K562 (cell line): ENCODE data around the gene PLA2G15. TPM values are rescaled to one million over a fixed set of nuclear protein-coding genes. Genes with fewer than 3 reads are reported as not detected.

Experiments used
- CC2D1A ChIP-seq: fragments of 450-650 bp; IDR thresholded peaks from 2 replicates; pipeline ENCODE4 v1.6.1; 2017; ENCODE audit warnings: mild to moderate bottlenecking
- CREB3 ChIP-seq: fragments of 450-650 bp; conservative IDR thresholded peaks from 2 replicates; pipeline ENCODE4 v1.6.1; 2016; ENCODE audit warnings: missing genetic modification characterization, low read depth, mild to moderate bottlenecking, missing compliant biosample characterization, moderate library complexity
- DEAF1 ChIP-seq: fragments of 450-650 bp; formaldehyde crosslinking; IDR thresholded peaks from 2 replicates; pipeline ENCODE4 v1.4.0; 2020; ENCODE audit warnings: mild to moderate bottlenecking, moderate library complexity
- E4F1 ChIP-seq: fragments of 250-450 bp; sonication (Bioruptor Pico); IDR thresholded peaks from 2 replicates; pipeline ENCODE4 v1.5.0; 2021; ENCODE audit warnings: mild to moderate bottlenecking, borderline replicate concordance
- HEY1 ChIP-seq: fragments of 250-450 bp; sonication (Bioruptor Pico); IDR thresholded peaks from 2 replicates; pipeline ENCODE4 v1.5.0; 2020; ENCODE audit warnings: mild to moderate bottlenecking, moderate library complexity, borderline replicate concordance
- HMGXB4 ChIP-seq: sonication (generic); formaldehyde crosslinking; IDR thresholded peaks from 2 replicates; pipeline ENCODE4 v1.8.1; 2023; ENCODE audit warnings: mild to moderate bottlenecking, missing genetic modification reagents
- NFYB ChIP-seq: IDR thresholded peaks from 2 replicates; pipeline ENCODE4 v1.6.1; 2011; ENCODE audit warnings: mild to moderate bottlenecking, moderate library complexity; ENCODE audit not compliant: insufficient read length; ENCODE audit errors: extremely low read depth
- NR2C1 ChIP-seq, 2 experiments: fragments of 450-650 bp; IDR thresholded peaks; 2 replicates each; pipeline ENCODE4 v1.6.1; 2017; ENCODE audit warnings: mild to moderate bottlenecking in 2 of 2, antibody characterized with exemption in 1 of 2, inconsistent platforms in 1 of 2, missing compliant biosample characterization in 1 of 2, missing genetic modification characterization in 1 of 2
- NR4A1 ChIP-seq, 2 experiments: fragments of 250-450 bp in 1 of 2; fragments of 450-650 bp in 1 of 2; sonication (Bioruptor Pico) in 1 of 2; IDR thresholded peaks; 2 replicates each; pipeline versions ENCODE4 v1.4.0 to v1.6.1; 2016 to 2020; ENCODE audit warnings: mild to moderate bottlenecking in 2 of 2, missing compliant biosample characterization in 1 of 2, missing genetic modification characterization in 1 of 2, moderate library complexity in 1 of 2
- POLR2G ChIP-seq: fragments of 200-400 bp; formaldehyde crosslinking; IDR thresholded peaks from 2 replicates; pipeline ENCODE4 v1.6.1; 2017; ENCODE audit warnings: low read depth, mild to moderate bottlenecking, antibody characterized with exemption, low read length, moderate library complexity
- SLC30A9 ChIP-seq: fragments of 250-450 bp; sonication (Bioruptor Pico); IDR thresholded peaks from 2 replicates; pipeline ENCODE4 v1.8.0; 2022; ENCODE audit warnings: mild to moderate bottlenecking, moderate library complexity
- SP2 ChIP-seq: IDR thresholded peaks from 2 replicates; pipeline ENCODE4 v1.6.1; 2011; ENCODE audit warnings: mild to moderate bottlenecking, low read depth, low read length, moderate library complexity; ENCODE audit not compliant: poor library complexity, severe bottlenecking; ENCODE audit errors: extremely low read depth
- SREBF2 ChIP-seq: sonication (generic); formaldehyde crosslinking; IDR thresholded peaks from 2 replicates; pipeline ENCODE4 v1.4.0; 2020; ENCODE audit warnings: mild to moderate bottlenecking, missing genetic modification reagents
- SRSF3 ChIP-seq: fragments of 200-400 bp; formaldehyde crosslinking; IDR thresholded peaks from 2 replicates; pipeline ENCODE4 v1.6.1; 2016; ENCODE audit warnings: mild to moderate bottlenecking, low read length, moderate library complexity; ENCODE audit not compliant: insufficient read depth
- ZNF347 ChIP-seq: fragments of 450-650 bp; formaldehyde crosslinking; IDR thresholded peaks from 2 replicates; pipeline ENCODE4 v1.4.0; 2020; ENCODE audit warnings: low read depth, mild to moderate bottlenecking, moderate library complexity
- ZNF512 ChIP-seq: IDR thresholded peaks from 2 replicates; pipeline ENCODE4 v1.6.1; 2016; ENCODE audit warnings: missing genetic modification characterization, missing compliant biosample characterization
- ZNF785 ChIP-seq: fragments of 250-450 bp; sonication (Bioruptor Pico); IDR thresholded peaks from 2 replicates; pipeline ENCODE4 v1.4.0; 2020; ENCODE audit warnings: mild to moderate bottlenecking
- polyA plus RNA-seq, 8 experiments: library from polyadenylated mRNA; depleted of rRNA in 4 of 8; stranded (reverse) in 5 of 8; unstranded in 3 of 8; fragments of >200 nt; fragmentation: Nextera tagmentation in 2 of 8; fragmentation: Illumina TruSeq in 1 of 8; extraction: Ambion mirVana in 2 of 8; extraction: Trizol in 1 of 8; gene quantifications; 2 replicates each; pipeline versions ENCODE4 v1.2.1 to v1.2.3, GENCODE V29; 2011 to 2014; ENCODE audit warnings: inconsistent platforms in 1 of 8, missing spikeins in 1 of 8
- total RNA-seq, 7 experiments: library from RNA; depleted of rRNA in 6 of 7; stranded (reverse); fragments of >200 nt in 6 of 7; fragmentation: Illumina TruSeq in 2 of 7; extraction: Trizol in 2 of 7; gene quantifications; 2 replicates each; pipeline versions ENCODE4 v1.2.1 to v1.2.3, GENCODE V29; 2011 to 2021; ENCODE audit warnings: low replicate concordance in 1 of 7

The PLA2G15 gene
- total and polyA plus RNA-seq, 9 of the 15 experiments (the other 6 are each of a cell fraction or from before 2014, with no cell fraction given): 0.42 to 8.6 (median 4.8) TPM

GRCh38 chr16:68244903-68245853, at the start of gene PLA2G15 (continued):
- no peak for TF ChIP-seq CREB3 (tag)
- TF ChIP-seq ZNF512: no peak
- TF ChIP-seq POLR2G: peak; percentile 72
- no peak for TF ChIP-seq ZNF785 (CRISPR knock-in tag)
- TF ChIP-seq NR2C1 (IDR thresholded peaks at IDR 0.05): peak; percentile 83
- TF ChIP-seq NR2C1 (tag; IDR thresholded peaks at IDR 0.05): peak; percentile 79
- TF ChIP-seq E4F1 (CRISPR knock-in tag): no peak
- TF ChIP-seq NFYB: peak; percentile 90
- TF ChIP-seq HMGXB4 (CRISPR knock-in tag): no peak
- no peak for TF ChIP-seq CC2D1A
- TF ChIP-seq HEY1: no peak
- peak; percentile 59 for TF ChIP-seq SP2
- TF ChIP-seq SRSF3: no peak
- TF ChIP-seq ZNF347: no peak
- TF ChIP-seq NR4A1 (CRISPR knock-in tag; IDR thresholded peaks at IDR 0.05): no peak
- no peak for TF ChIP-seq NR4A1 (tag; IDR thresholded peaks at IDR 0.05)
- TF ChIP-seq DEAF1: no peak
- no peak for TF ChIP-seq SLC30A9 (CRISPR knock-in tag)
- no peak for TF ChIP-seq SREBF2
